Keratinocyte (primary cell): ENCODE measurements around the gene RNPC3. TPM values are rescaled to one million over a fixed set of nuclear protein-coding genes. Genes with fewer than 3 reads are reported as not detected.
"Not testable (repeated sequence)": the region's sequence is repeated elsewhere in the genome, so short reads cannot be mapped to it uniquely, and the experiment has no call there.

Experiments
- DNase-seq: peaks from one replicate; pipeline ENCODE4 v3.0.0-alpha.2; 2011; ENCODE audit warnings: low read depth, missing footprints, low spot score
- FAIRE-seq: peaks from 2 replicates; lab custom pipeline; 2011; peaks lifted over from hg19 to GRCh38; lab: Jason Lieb, UNC
- H2AFZ ChIP-seq: 2 replicates; pipeline ENCODE4 v1.6.0; 2012; ENCODE audit warnings: low read length, control low read depth, inconsistent platforms; ENCODE audit not compliant: control insufficient read depth
- H3K27ac ChIP-seq: 2 replicates; pipeline ENCODE4 v1.5.1; 2011; ENCODE audit warnings: low read length; ENCODE audit not compliant: control insufficient read depth, insufficient read depth
- H3K27me3 ChIP-seq: 3 replicates; pipeline ENCODE4 v1.6.0; 2011; ENCODE audit warnings: low read length; ENCODE audit not compliant: control insufficient read depth, insufficient read depth; ENCODE audit errors: extremely low read depth
- H3K36me3 ChIP-seq, 2 experiments: 2 replicates in 1 of 2; 3 replicates in 1 of 2; pipeline ENCODE4 v1.5.1; 2011; ENCODE audit warnings: low read length in 2 of 2, mild to moderate bottlenecking in 1 of 2; ENCODE audit not compliant: control insufficient read depth in 2 of 2, insufficient read depth in 2 of 2; ENCODE audit errors: extremely low read depth in 1 of 2
- H3K4me1 ChIP-seq: 3 replicates; pipeline ENCODE4 v1.5.1; 2011; ENCODE audit warnings: low read length; ENCODE audit not compliant: control insufficient read depth, insufficient read depth; ENCODE audit errors: extremely low read depth
- H3K4me2 ChIP-seq: 3 replicates; pipeline ENCODE4 v1.6.0; 2011; ENCODE audit warnings: low read depth, low read length; ENCODE audit not compliant: control insufficient read depth, insufficient read depth; ENCODE audit errors: extremely low read depth
- H3K4me3 ChIP-seq, 3 experiments: fragments of 200-600 bp in 1 of 3; sonication (generic) in 1 of 3; 2 replicates in 2 of 3; 3 replicates in 1 of 3; pipeline ENCODE4 v1.5.1; 2011 to 2016; ENCODE audit warnings: low read length in 3 of 3, mild to moderate bottlenecking in 3 of 3, control low read depth in 2 of 3, inconsistent platforms in 1 of 3, low read depth in 1 of 3, mixed read lengths in 1 of 3, mixed run types in 1 of 3, moderate library complexity in 1 of 3; ENCODE audit not compliant: control insufficient read depth in 2 of 3, insufficient read depth in 2 of 3; ENCODE audit errors: extremely low read depth in 1 of 3
- H3K79me2 ChIP-seq: 2 replicates; pipeline ENCODE4 v1.6.0; 2012; ENCODE audit warnings: low read length; ENCODE audit not compliant: control insufficient read depth, insufficient read depth
- H3K9ac ChIP-seq: 3 replicates; pipeline ENCODE4 v1.6.0; 2011; ENCODE audit warnings: low read length; ENCODE audit not compliant: control insufficient read depth, insufficient read depth; ENCODE audit errors: extremely low read depth
- H3K9me1 ChIP-seq: 3 replicates; pipeline ENCODE4 v1.6.0; 2011; ENCODE audit warnings: low read length; ENCODE audit not compliant: control insufficient read depth, insufficient read depth; ENCODE audit errors: extremely low read depth
- H3K9me3 ChIP-seq: 2 replicates; pipeline ENCODE4 v1.5.1; 2012; ENCODE audit warnings: low read depth, low read length; ENCODE audit not compliant: control insufficient read depth
- H4K20me1 ChIP-seq: 3 replicates; pipeline ENCODE4 v1.6.0; 2011; ENCODE audit warnings: low read length; ENCODE audit not compliant: control insufficient read depth, insufficient read depth; ENCODE audit errors: extremely low read depth
- EZH2 ChIP-seq: IDR thresholded peaks from one replicate; pipeline ENCODE4 v1.6.1; 2012; ENCODE audit warnings: inconsistent platforms, mild to moderate bottlenecking, low read length, moderate library complexity
- dilution Hi-C: fragments of 300-500 bp; cut with MboI; formaldehyde crosslinking; loops from one replicate; pipeline ENCODE4 v1.7.0; 2020; ENCODE audit warnings: low sequenced_read_pairs; ENCODE audit not compliant: extremely low pct_ligation_motif_present
- polyA plus RNA-seq, 5 experiments: library from polyadenylated mRNA; depleted of rRNA in 3 of 5; stranded (reverse) in 3 of 5; stranded (forward) in 1 of 5; unstranded in 1 of 5; fragments of >200 nt; gene quantifications; 1 replicate in 1 of 5; 2 replicates in 3 of 5; 3 replicates in 1 of 5; pipeline versions ENCODE4 v1.2.1 to v1.2.3, GENCODE V29; 2011 to 2012; ENCODE audit warnings: missing spikeins in 2 of 5, low read depth in 1 of 5, low replicate concordance in 1 of 5
- TF ChIP-seq, protein P1 (sequence below), 3 experiments: IDR thresholded peaks in 1 of 3; conservative IDR thresholded peaks in 1 of 3; optimal IDR thresholded peaks in 1 of 3; 2 replicates in 2 of 3; 3 replicates in 1 of 3; pipeline versions ENCODE3 to v1.5.1; 2011; ENCODE audit warnings: low read length in 3 of 3, mild to moderate bottlenecking in 3 of 3, moderate library complexity in 2 of 3, control low read depth in 1 of 3, inconsistent platforms in 1 of 3; ENCODE audit not compliant: insufficient read depth in 2 of 3; ENCODE audit errors: extremely low read depth in 1 of 3

RNPC3 gene
- polyA plus RNA-seq, 1 donor (not counting 4 experiments of a cell fraction or from before 2014, with no cell fraction given) = 19.6 TPM

DNA sequence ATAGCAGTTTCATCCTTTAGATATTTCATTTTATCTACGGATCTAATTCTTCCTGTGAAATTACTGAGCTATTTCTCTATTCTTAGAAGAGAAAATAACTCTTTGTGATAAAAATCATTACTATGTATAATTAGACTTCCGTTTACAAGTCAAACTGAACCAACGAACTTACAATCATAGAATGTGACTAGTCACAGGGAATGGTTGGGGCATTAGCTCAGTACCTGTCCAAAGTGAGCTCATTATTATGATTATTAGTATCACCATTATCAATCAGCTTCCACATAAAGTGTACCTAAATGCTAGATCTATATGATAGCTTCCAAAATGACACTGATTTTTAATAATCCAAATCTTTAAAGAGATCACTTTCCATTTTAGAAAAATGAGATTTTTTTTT is 58.4 kb downstream of the RNPC3 start:
- no peak overlapping the region for H3K9ac ChIP-seq
- DNase-seq = no peak
- no peaks in the 10 kb centered on the region for H3K4me1 ChIP-seq
- dilution Hi-C loops = no loop called here
- H3K9me3 ChIP-seq = no peaks in the 10 kb centered on the region
- no peak overlapping the region for H3K27ac ChIP-seq
- no peaks in the 10 kb centered on the region for H3K9me1 ChIP-seq
- no peak overlapping the region for H2AFZ ChIP-seq
- H3K36me3 ChIP-seq = no peaks in the 10 kb centered on the region
- no peak for FAIRE-seq
- TF ChIP-seq EZH2 = no peak
- TF ChIP-seq, protein P1, sequence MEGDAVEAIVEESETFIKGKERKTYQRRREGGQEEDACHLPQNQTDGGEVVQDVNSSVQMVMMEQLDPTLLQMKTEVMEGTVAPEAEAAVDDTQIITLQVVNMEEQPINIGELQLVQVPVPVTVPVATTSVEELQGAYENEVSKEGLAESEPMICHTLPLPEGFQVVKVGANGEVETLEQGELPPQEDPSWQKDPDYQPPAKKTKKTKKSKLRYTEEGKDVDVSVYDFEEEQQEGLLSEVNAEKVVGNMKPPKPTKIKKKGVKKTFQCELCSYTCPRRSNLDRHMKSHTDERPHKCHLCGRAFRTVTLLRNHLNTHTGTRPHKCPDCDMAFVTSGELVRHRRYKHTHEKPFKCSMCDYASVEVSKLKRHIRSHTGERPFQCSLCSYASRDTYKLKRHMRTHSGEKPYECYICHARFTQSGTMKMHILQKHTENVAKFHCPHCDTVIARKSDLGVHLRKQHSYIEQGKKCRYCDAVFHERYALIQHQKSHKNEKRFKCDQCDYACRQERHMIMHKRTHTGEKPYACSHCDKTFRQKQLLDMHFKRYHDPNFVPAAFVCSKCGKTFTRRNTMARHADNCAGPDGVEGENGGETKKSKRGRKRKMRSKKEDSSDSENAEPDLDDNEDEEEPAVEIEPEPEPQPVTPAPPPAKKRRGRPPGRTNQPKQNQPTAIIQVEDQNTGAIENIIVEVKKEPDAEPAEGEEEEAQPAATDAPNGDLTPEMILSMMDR (optimal IDR thresholded peaks at IDR 0.05 in 1 of 3, IDR thresholded peaks at IDR 0.05 in 1 of 3, conservative IDR thresholded peaks at IDR 0.05 in 1 of 3; ENCODE audit: extremely low read depth in 1 of 3, insufficient read depth in 2 of 3, low read length in 3 of 3) = no peak
- no peaks in the 10 kb centered on the region for H3K79me2 ChIP-seq
- H4K20me1 ChIP-seq = no peaks in the 10 kb centered on the region
- H3K4me3 ChIP-seq = no peak overlapping the region
- no peak overlapping the region for H3K4me2 ChIP-seq
- no peaks in the 10 kb centered on the region for H3K27me3 ChIP-seq

DNA sequence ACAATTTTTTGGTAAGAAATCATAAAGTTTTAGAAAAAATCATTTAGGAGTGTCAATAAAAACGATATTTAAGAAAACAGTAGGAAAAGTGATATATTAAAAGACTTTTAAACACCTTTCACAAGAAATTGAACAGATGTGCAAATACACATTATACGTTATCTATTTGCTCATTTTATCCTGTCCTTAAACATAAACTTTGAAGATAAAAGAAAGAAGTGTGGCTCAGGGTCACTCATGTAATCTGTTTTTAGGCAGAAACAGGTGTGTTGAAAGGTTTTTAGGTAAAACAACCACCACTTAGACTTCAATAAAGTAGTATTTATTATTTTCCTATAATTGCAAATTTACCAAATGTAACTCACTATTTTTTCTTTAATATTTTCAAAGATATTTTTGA is 59.0 kb downstream of the RNPC3 start:
- Histone ChIP-seq H3K9me1 (no peaks in the 10 kb centered on the region), H3K4me1 (no peaks in the 10 kb centered on the region), H3K27me3 (no peaks in the 10 kb centered on the region), H3K4me2 (no peak overlapping the region), H3K9ac (no peak overlapping the region), H3K9me3 (no peaks in the 10 kb centered on the region), H3K27ac (no peak overlapping the region), H4K20me1 (no peaks in the 10 kb centered on the region), H3K79me2 (no peaks in the 10 kb centered on the region), H2AFZ (no peak overlapping the region), H3K4me3 (no peak overlapping the region), H3K36me3 (no peaks in the 10 kb centered on the region)
- no peak for FAIRE-seq
- DNase-seq = no peak
- dilution Hi-C loops = no loop called here
- no peak for TF ChIP-seq EZH2
- TF ChIP-seq, protein P1 (optimal IDR thresholded peaks at IDR 0.05 in 1 of 3, IDR thresholded peaks at IDR 0.05 in 1 of 3, conservative IDR thresholded peaks at IDR 0.05 in 1 of 3; ENCODE audit: extremely low read depth in 1 of 3, insufficient read depth in 2 of 3, low read length in 3 of 3) = no peak

DNA sequence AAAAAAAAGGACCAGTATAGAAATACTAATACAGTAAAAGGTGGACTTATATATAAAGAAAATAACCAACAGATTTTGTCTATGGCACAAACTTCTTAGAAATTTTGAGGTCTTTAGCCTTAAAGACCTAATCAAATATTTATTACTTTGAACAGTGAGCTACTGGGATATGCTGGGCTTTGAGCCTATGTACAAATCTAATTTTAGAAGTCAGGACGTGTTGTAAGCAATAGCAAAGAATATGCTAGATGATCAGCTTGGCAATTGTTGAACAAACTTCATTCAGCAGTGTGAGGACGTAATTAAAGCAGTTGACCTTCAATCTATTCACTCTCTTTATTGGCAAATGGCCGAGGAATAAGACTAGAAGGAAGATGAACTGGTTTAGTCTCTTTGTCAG is 77.2 kb downstream of the RNPC3 start:
- H3K36me3 ChIP-seq, H3K9me1 ChIP-seq, H3K4me1 ChIP-seq, H3K9ac ChIP-seq, H4K20me1 ChIP-seq, H3K4me2 ChIP-seq, H3K27ac ChIP-seq, H3K9me3 ChIP-seq, H3K4me3 ChIP-seq, DNase-seq, H3K27me3 ChIP-seq, H3K79me2 ChIP-seq, FAIRE-seq, H2AFZ ChIP-seq, dilution Hi-C loops: not testable (repeated sequence)
